Heart right ventricle (tissue), 16 donors: Measurements from ENCODE around the gene CDH3. TPM values are rescaled to one million over a fixed set of nuclear protein-coding genes. Genes with fewer than 3 reads are reported as not detected.

ENCODE experiments used
- ATAC-seq, 8 donors: fragments of 200-7000 bp; cut with Tn5 transposase; one replicate each; pipeline ENCODE4 v1.9.1; 2020; ENCODE audit warnings: mild to moderate bottlenecking in 8 of 8, moderate library complexity in 8 of 8, moderate number of reproducible peaks in 1 of 8
- DNase-seq, 2 donors: peaks; one replicate each; pipeline ENCODE4 v3.0.0-alpha.2; 2020
- H3K27ac ChIP-seq, 10 donors: fragments of 200-600 bp; sonication (generic) in 2 of 10; one replicate each; pipeline versions ENCODE4 v1.5.0 to v1.8.0; 2020 to 2022; ENCODE audit warnings: mild to moderate bottlenecking in 3 of 10
- H3K27me3 ChIP-seq, 7 donors: fragments of 200-600 bp; one replicate each; pipeline ENCODE4 v1.8.0; 2021 to 2022; ENCODE audit warnings: mild to moderate bottlenecking in 2 of 7
- H3K36me3 ChIP-seq, 9 donors: fragments of 200-600 bp; sonication (generic) in 1 of 9; one replicate each; pipeline versions ENCODE4 v1.5.0 to v1.8.0; 2020 to 2022; ENCODE audit warnings: mild to moderate bottlenecking in 2 of 9
- H3K4me1 ChIP-seq, 9 donors: fragments of 200-600 bp; sonication (generic) in 1 of 9; one replicate each; pipeline versions ENCODE4 v1.5.0 to v1.8.0; 2020 to 2022; ENCODE audit warnings: mild to moderate bottlenecking in 4 of 9
- H3K4me3 ChIP-seq, 10 donors: fragments of 200-600 bp; sonication (generic) in 2 of 10; one replicate each; pipeline versions ENCODE4 v1.5.0 to v1.8.0; 2020 to 2022; ENCODE audit warnings: mild to moderate bottlenecking in 7 of 10, moderate library complexity in 2 of 10
- H3K9me3 ChIP-seq, 11 donors: fragments of 200-600 bp in 10 of 11; sonication (generic) in 2 of 11; one replicate each; pipeline versions ENCODE4 v1.5.0 to v1.8.0; 2013 to 2022; ENCODE audit warnings: mild to moderate bottlenecking in 2 of 11, control low read depth in 1 of 11, moderate library complexity in 1 of 11
- WGBS, 2 donors: extraction: QIAGEN DNeasy Blood & Tissue Kit; methylation state at CpG; one replicate each; pipeline ENCODE4 v1.1.7; 2013; ENCODE audit warnings: inconsistent platforms in 1 of 2; 5-methylcytosine and 5-hydroxymethylcytosine counted together
- intact Hi-C, 10 donors: fragments of 100-400 bp; cut with DNase I; formaldehyde crosslinking; loops; one replicate each; pipeline versions ENCODE4 v1.11.1 to v1.14.2; 2022
- polyA plus RNA-seq, 2 donors: library from polyadenylated mRNA; stranded (reverse); fragments of 200-250 nt; gene quantifications; one replicate each; pipeline ENCODE4 v1.2.3, GENCODE V29; 2013
- total RNA-seq, 10 donors: library from RNA; stranded (reverse); fragmentation: NEBNext Ultra II Directional in 3 of 10; extraction: Animal tissue kit (Norgen Biotek cat#: 25700) in 3 of 10; gene quantifications; one replicate each; pipeline versions ENCODE4 v1.2.1 to v1.2.4, GENCODE V29; 2021 to 2023
- TF ChIP-seq, protein P1 (sequence below), 9 donors: fragments of 200-600 bp; sonication (generic) in 2 of 9; IDR thresholded peaks; one replicate each; pipeline versions ENCODE4 v1.5.0 to v1.8.0; 2021 to 2022; ENCODE audit warnings: antibody characterized with exemption in 9 of 9, mild to moderate bottlenecking in 5 of 9, moderate library complexity in 1 of 9
- donor health status: Arrhythmogenic right ventricular cardiomyopathy.
- donor health status: ischemic (EF 13 %, LVEDD 7.1; RV severe dilation, severe dysfunction).
- donor health status: healthy with polysubstance abuse.
- donor health status: DM: no; HTN: yes; CAD: no.
- donor health status: DM: no; HTN: no; CAD: no.
- donor health status: ischemic (EF 25% LVEDD 6.9; RV normal size, moderate dysfunction).
- donor health status: ischemic (EF 25% LVEDD 5.7; RV mildly dilated, moderate dysfunction).
- donor health status: healthy.
- donor health status: DM: yes; HTN: yes; CAD: no.
- donor health status: Ischemic cardiomyopathy.
- donor health status: ischemic (EF 35%, LVEDD 5.7; RV mildly dilated, moderate dysfunction).
- donor health status: nonischemic (EF 11% LVEDD 7.7; RV severe dilation, severe dysfunction).
- donor health status: DM: yes; HTN: yes; CAD: no.
- donor health status: PGD.
- donor health status: ischemic (EF 29% LVEDD 5.4; RV normal size, mild dysfunction).
- donor health status: nonischemic (EF 23%, LVEDD 6.1; RV moderate dilation, normal function).

Gene CDH3
- total and polyA plus RNA-seq, 12 donors = 0.06 to 0.71 (median 0.29) TPM; not detected in 9

DNA sequence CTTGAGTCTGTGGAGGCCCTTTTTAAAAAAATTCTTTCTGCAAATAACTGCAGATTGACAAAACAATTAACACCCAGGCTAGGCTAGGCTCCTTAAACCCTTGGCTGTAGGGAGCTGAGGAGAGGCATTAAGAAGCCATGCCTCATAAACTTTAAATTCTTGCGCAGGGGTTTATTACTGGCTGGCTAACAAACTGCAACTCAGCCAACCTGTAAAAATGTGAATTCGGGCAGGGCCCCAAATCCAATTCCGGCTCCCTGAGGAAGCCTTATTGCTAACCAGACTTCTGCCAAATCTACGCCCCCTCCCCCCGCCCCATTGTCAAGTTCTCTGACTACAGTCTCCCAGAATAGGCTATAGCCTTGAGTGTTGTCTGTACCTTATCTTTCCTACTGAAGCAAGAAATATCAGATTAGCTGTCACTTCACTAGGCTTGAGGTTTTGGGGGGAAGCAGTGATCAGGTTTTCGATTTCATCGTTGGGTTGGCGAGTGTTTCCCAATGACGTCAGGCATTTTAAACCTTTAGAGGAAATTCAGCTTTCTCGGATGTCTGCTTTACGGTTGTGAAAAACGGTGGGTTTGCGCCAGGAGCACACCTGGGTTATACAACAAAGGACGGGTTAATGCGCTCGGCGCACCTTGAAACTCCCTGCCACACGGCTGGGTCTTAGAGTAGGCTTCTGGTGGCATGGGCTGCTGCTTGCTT lies 2.0 kb downstream of the CDH3 start:
- Histone ChIP-seq H3K9me3 (no peaks in the 10 kb centered on the region), H3K27me3 (peaks cover 9 to 88% (median 76%) of the 10 kb centered on the region in 7 donors), H3K27ac (no peak overlapping the region), H3K4me1 (peaks cover 2 to 29% (median 23%) of the 10 kb centered on the region in 9 donors), H3K4me3 (no peak overlapping the region), H3K36me3 (no peaks in the 10 kb centered on the region)
- WGBS, 2 donors = 69 to 72% methylated on average over 18 of the region's 18 CpGs
- TF ChIP-seq, protein P1, sequence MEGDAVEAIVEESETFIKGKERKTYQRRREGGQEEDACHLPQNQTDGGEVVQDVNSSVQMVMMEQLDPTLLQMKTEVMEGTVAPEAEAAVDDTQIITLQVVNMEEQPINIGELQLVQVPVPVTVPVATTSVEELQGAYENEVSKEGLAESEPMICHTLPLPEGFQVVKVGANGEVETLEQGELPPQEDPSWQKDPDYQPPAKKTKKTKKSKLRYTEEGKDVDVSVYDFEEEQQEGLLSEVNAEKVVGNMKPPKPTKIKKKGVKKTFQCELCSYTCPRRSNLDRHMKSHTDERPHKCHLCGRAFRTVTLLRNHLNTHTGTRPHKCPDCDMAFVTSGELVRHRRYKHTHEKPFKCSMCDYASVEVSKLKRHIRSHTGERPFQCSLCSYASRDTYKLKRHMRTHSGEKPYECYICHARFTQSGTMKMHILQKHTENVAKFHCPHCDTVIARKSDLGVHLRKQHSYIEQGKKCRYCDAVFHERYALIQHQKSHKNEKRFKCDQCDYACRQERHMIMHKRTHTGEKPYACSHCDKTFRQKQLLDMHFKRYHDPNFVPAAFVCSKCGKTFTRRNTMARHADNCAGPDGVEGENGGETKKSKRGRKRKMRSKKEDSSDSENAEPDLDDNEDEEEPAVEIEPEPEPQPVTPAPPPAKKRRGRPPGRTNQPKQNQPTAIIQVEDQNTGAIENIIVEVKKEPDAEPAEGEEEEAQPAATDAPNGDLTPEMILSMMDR (IDR thresholded peaks at IDR 0.05) = no peak
- DNase-seq = no peak
- intact Hi-C loops = no loop called here
- no peak for ATAC-seq

DNA sequence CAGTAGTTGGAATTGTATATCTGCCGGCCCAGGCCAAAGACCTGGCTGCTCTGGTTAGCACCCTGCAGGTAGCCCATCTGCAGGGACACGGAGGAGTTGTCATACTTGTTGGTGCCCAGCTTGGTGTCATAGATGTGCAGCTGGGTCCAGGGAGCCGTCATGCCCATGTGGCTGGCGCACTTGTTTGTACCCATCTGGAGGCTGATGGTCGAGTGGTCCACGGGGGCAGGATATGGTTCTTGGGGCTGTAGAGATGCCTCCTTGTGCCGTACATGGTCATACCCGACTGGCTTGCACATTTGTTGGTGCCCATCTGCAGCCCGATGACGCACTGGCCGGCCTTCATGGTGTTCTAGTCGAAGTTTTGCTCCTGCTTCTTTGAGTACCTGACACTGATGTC lies 6.0 kb downstream of the CDH3 start:
- ATAC-seq (no peak), DNase-seq (no peak)
- Histone ChIP-seq H3K36me3 (no peaks in the 10 kb centered on the region), H3K27ac (no peak overlapping the region), H3K9me3 (no peaks in the 10 kb centered on the region), H3K4me3 (no peak overlapping the region), H3K27me3 (peaks cover 0 to 56% (median 38%) of the 10 kb centered on the region in 7 donors), H3K4me1 (peaks cover 0 to 3% (median 0%) of the 10 kb centered on the region in 9 donors)
- intact Hi-C loops = no loop called here
- WGBS, 2 donors = 92 to 93% methylated on average over 12 of the region's 12 CpGs
- TF ChIP-seq, protein P1 (IDR thresholded peaks at IDR 0.05) = no peak

DNA sequence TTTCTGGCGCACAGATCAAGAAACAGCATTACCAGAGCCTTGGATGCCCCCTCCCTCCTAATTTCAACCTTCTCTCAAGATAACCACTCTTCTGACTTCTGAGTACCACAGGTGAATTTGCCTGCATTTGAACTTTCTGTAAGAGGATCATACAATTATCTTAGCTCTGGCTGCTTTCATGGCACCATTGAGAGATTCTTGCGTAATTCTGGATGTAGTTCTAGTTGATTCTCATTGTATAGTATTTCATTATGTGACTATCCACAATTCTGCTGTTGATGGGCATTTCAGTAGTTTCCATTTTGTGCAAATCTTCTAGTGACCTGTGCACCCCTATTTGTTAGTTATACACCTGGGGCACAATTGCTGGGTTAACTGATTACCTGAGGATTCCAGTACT lies 7.5 kb downstream of the CDH3 start:
- no peak overlapping the region for H3K27ac ChIP-seq
- WGBS, 2 donors = 89 to 97% methylated on average over 2 of the region's 2 CpGs
- DNase-seq (no peak), ATAC-seq (no peak)
- no peaks in the 10 kb centered on the region for H3K36me3 ChIP-seq
- no peaks in the 10 kb centered on the region for H3K9me3 ChIP-seq
- H3K27me3 ChIP-seq = peaks cover 0 to 42% (median 23%) of the 10 kb centered on the region in 7 donors
- H3K4me1 ChIP-seq = no peaks in the 10 kb centered on the region
- no peak overlapping the region for H3K4me3 ChIP-seq
- TF ChIP-seq, protein P1 (IDR thresholded peaks at IDR 0.05) = no peak
- intact Hi-C loops = no loop called here

DNA sequence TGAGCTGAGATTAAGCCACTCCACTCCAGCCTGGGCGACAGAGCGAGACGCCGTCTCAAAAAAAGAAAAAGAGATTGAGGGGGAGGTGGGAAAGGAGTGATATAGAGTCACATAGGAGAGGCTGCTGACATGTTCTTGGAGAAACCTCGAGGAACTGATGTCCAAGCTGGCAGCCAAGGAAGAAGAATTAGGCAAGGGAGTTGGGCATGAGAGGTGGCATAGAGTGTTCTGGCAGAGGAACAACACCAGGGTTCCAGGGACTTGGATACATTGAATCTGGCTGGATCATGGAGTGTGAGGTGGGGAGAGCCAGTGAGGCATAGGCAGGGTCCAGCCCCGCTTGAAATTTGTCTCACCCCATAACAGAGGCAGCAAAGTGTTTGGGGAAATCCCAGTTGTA lies 10.7 kb downstream of the CDH3 start:
- H3K4me3 ChIP-seq = no peak overlapping the region
- no peaks in the 10 kb centered on the region for H3K4me1 ChIP-seq
- H3K27me3 ChIP-seq = peaks cover 0 to 23% (median 0%) of the 10 kb centered on the region in 7 donors
- no peaks in the 10 kb centered on the region for H3K36me3 ChIP-seq
- H3K9me3 ChIP-seq = no peaks in the 10 kb centered on the region
- ATAC-seq = peak in 1 of 8 donors; percentile 61
- intact Hi-C loops = no loop called here
- no peak for DNase-seq
- WGBS, 2 donors = 40 to 49% methylated on average over 6 of the region's 6 CpGs
- TF ChIP-seq, protein P1 (IDR thresholded peaks at IDR 0.05) = no peak
- no peak overlapping the region for H3K27ac ChIP-seq
